ENCODE measurements around the gene GJD4. TPM values are rescaled to one million over a fixed set of nuclear protein-coding genes. Genes with fewer than 3 reads are reported as not detected.

Gene GJD4
- total RNA-seq, 1 experiment from 2014 or later = not detected

DNA sequence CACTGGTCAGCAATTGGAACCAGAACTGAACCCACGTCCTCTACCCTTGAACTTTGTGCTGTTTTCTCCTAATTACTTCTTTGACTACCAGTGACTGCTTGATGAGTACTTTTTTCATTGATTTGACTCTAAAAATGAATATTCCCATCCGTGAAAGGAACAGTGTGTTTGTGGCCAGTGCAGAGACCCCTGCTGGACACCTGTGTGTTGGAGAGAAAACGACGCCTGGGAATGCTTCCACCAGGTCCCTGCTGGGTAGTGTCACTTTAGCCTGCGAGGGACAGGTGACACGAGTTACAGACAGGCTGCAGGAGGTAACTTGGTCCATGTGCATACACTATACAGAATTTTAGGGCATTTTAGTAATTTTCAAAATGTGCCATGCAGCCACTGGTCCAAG is 6.8 kb upstream of the GJD4 start:
- ChIA-PET RAD21 (ENCODE audit: low non-redundant PET in 1 of 2, low total read pairs in 2 of 2, uncharacterized antibody in 2 of 2, unreplicated experiment in 2 of 2) (no interaction called here), CTCF (no interaction called here), POLR2A (no interaction called here)
- no peaks in the 10 kb centered on the region for H3K9me2 ChIP-seq (ENCODE audit: insufficient read depth)
- no peaks in the 10 kb centered on the region for H3K9me3 ChIP-seq (ENCODE audit: control insufficient read depth in 1 of 2, insufficient read depth in 1 of 2, low read depth in 1 of 2, low read length in 2 of 2)
- no peaks in the 10 kb centered on the region for H3K79me2 ChIP-seq (ENCODE audit: insufficient read depth, low read length)
- no peak overlapping the region for H3K4me2 ChIP-seq (ENCODE audit: low read length)
- H3K4me3 ChIP-seq (replicated peaks in 1 of 2; ENCODE audit: low read depth in 1 of 2, low read length in 2 of 2) = no peak overlapping the region
- H3K36me3 ChIP-seq (ENCODE audit: control insufficient read depth in 1 of 2, insufficient read depth in 2 of 2, low read length in 2 of 2) = no peaks in the 10 kb centered on the region
- no peaks in the 10 kb centered on the region for H3K4me1 ChIP-seq (ENCODE audit: control insufficient read depth in 1 of 2, insufficient read depth in 2 of 2, low read length in 2 of 2)
- no TSS peak for BruUV-seq (replicated peaks)
- H2AFZ ChIP-seq (ENCODE audit: low read depth, low read length, poor library complexity, severe bottlenecking) = no peak overlapping the region
- H3K9ac ChIP-seq (ENCODE audit: low read length) = no peak overlapping the region
- no peak overlapping the region for H3K27ac ChIP-seq (ENCODE audit: low read depth, low read length)
- no peaks in the 10 kb centered on the region for H4K20me1 ChIP-seq (ENCODE audit: insufficient read depth)
- DNase-seq (ENCODE audit: low read depth, low spot score) (no peak), ATAC-seq (peak; percentile 85)
- intact Hi-C loops (cut with micrococcal nuclease) = no loop called here
- TF ChIP-seq RAD21 (IDR thresholded peaks at IDR 0.05; ENCODE audit: low read depth) = peak; percentile 43; the same call in 1 of the 2 replicates
- TF ChIP-seq EGR1 (IDR thresholded peaks at IDR 0.05; ENCODE audit: low read depth) = no peak
- TF ChIP-seq, protein P1, sequence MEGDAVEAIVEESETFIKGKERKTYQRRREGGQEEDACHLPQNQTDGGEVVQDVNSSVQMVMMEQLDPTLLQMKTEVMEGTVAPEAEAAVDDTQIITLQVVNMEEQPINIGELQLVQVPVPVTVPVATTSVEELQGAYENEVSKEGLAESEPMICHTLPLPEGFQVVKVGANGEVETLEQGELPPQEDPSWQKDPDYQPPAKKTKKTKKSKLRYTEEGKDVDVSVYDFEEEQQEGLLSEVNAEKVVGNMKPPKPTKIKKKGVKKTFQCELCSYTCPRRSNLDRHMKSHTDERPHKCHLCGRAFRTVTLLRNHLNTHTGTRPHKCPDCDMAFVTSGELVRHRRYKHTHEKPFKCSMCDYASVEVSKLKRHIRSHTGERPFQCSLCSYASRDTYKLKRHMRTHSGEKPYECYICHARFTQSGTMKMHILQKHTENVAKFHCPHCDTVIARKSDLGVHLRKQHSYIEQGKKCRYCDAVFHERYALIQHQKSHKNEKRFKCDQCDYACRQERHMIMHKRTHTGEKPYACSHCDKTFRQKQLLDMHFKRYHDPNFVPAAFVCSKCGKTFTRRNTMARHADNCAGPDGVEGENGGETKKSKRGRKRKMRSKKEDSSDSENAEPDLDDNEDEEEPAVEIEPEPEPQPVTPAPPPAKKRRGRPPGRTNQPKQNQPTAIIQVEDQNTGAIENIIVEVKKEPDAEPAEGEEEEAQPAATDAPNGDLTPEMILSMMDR (IDR thresholded peaks at IDR 0.05 in 2 of 3, conservative IDR thresholded peaks at IDR 0.05 in 1 of 3; ENCODE audit: borderline replicate concordance in 1 of 3, insufficient read depth in 1 of 3, low read depth in 2 of 3, low read length in 2 of 3) = peak; percentile 49 to 58 (median 56); a peak in 5 of 6 replicates
- no peak for TF ChIP-seq SRF (IDR thresholded peaks at IDR 0.05; ENCODE audit: low read depth)
- no peak for TF ChIP-seq SIN3A (IDR thresholded peaks at IDR 0.05; ENCODE audit: low read depth)
- no peak for TF ChIP-seq ZNF274 (IDR thresholded peaks at IDR 0.05; ENCODE audit: low read depth, low read length)
- no peak for TF ChIP-seq ELF1 (IDR thresholded peaks at IDR 0.05; ENCODE audit: borderline replicate concordance, low read depth)
- peaks cover 20% of the 10 kb centered on the region; the same call in 1 of the 2 replicates for H3K27me3 ChIP-seq (ENCODE audit: insufficient read depth, low read length)

DNA sequence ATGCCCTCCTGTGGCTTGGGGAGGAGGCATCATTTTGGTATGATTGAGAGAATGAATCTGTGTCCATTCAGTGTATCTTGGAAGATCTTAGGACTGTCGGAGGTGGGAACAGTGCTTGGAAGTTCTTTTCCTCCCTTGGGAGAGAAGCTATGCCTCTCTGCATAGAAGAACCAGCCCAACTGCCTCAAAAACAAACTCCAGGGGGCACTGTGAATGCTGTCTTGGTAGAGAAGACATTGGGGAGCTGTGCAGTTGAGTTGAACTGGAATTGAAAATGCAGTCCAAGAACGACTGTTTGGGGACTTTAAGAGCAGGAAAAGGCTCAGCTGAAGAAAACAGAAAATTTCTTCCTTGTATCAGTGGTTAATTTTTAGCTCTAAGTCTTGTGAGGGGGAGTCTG is 4.9 kb upstream of the GJD4 start:
- no peak overlapping the region for H3K4me3 ChIP-seq (replicated peaks in 1 of 2; ENCODE audit: low read depth in 1 of 2, low read length in 2 of 2)
- no peaks in the 10 kb centered on the region for H3K9me2 ChIP-seq (ENCODE audit: insufficient read depth)
- TF ChIP-seq, protein P1 (IDR thresholded peaks at IDR 0.05 in 2 of 3, conservative IDR thresholded peaks at IDR 0.05 in 1 of 3; ENCODE audit: borderline replicate concordance in 1 of 3, insufficient read depth in 1 of 3, low read depth in 2 of 3, low read length in 2 of 3) = peak; percentile 5 to 51 (median 38); a peak in 4 of 6 replicates
- TF ChIP-seq CEBPB (IDR thresholded peaks at IDR 0.05; ENCODE audit: low read depth) (no peak), FOSL1 (IDR thresholded peaks at IDR 0.05; ENCODE audit: low read depth) (no peak), YY1 (IDR thresholded peaks at IDR 0.05; ENCODE audit: extremely low read depth, insufficient replicate concordance, low read depth, low read length) (no peak), JUND (IDR thresholded peaks at IDR 0.05) (no peak)
- no peaks in the 10 kb centered on the region for H3K4me1 ChIP-seq (ENCODE audit: control insufficient read depth in 1 of 2, insufficient read depth in 2 of 2, low read length in 2 of 2)
- RAD21 ChIA-PET (ENCODE audit: low non-redundant PET in 1 of 2, low total read pairs in 2 of 2, uncharacterized antibody in 2 of 2, unreplicated experiment in 2 of 2) = no interaction called here
- no peak overlapping the region for H3K9ac ChIP-seq (ENCODE audit: low read length)
- no peaks in the 10 kb centered on the region for H3K79me2 ChIP-seq (ENCODE audit: insufficient read depth, low read length)
- no peak overlapping the region for H3K4me2 ChIP-seq (ENCODE audit: low read length)
- intact Hi-C loops (cut with micrococcal nuclease) = no loop called here
- H3K27me3 ChIP-seq (ENCODE audit: insufficient read depth, low read length) = peaks cover 36% of the 10 kb centered on the region; the same call in 1 of the 2 replicates
- ATAC-seq (peak; percentile 62), DNase-seq (ENCODE audit: low read depth, low spot score) (no peak)
- CTCF ChIA-PET = interaction anchor here (0.7 to 1.4 kb wide), 5 partner anchors 14 to 480 kb away, joined by 3 to 6 read pairs (median 3); no protein-coding TSS in a partner anchor
- no peak overlapping the region for H3K27ac ChIP-seq (ENCODE audit: low read depth, low read length)
- H3K9me3 ChIP-seq (ENCODE audit: control insufficient read depth in 1 of 2, insufficient read depth in 1 of 2, low read depth in 1 of 2, low read length in 2 of 2) = no peaks in the 10 kb centered on the region
- no peaks in the 10 kb centered on the region; a peak in 1 of 4 replicates for H3K36me3 ChIP-seq (ENCODE audit: control insufficient read depth in 1 of 2, insufficient read depth in 2 of 2, low read length in 2 of 2)
- H2AFZ ChIP-seq (ENCODE audit: low read depth, low read length, poor library complexity, severe bottlenecking) = no peak overlapping the region
- H4K20me1 ChIP-seq (ENCODE audit: insufficient read depth) = no peaks in the 10 kb centered on the region
- POLR2A ChIA-PET = no interaction called here
- BruUV-seq (replicated peaks) = no TSS peak
